GM19328 (cell line): ENCODE measurements around the gene ZFAND3.
"Not testable (repeated sequence)": the region's sequence is repeated elsewhere in the genome, so short reads cannot be mapped to it uniquely, and the experiment has no call there.

ENCODE experiments used
- ATAC-seq: cut with Tn5 transposase; IDR thresholded peaks from one replicate; pipeline ENCODE4 v1.9.1; 2021; ENCODE audit warnings: mild to moderate bottlenecking, moderate library complexity; ENCODE audit not compliant: unreplicated experiment

The ZFAND3 gene

GRCh38 chr6:38033442-38033982, 214.0 kb downstream of the ZFAND3 start:
- ATAC-seq = no peak

- no peak for ATAC-seq
These were observed 214.9 kb downstream of the ZFAND3 start for GRCh38 chr6:38034274-38034914.

GRCh38 chr6:38035478-38035877, 216.0 kb downstream of the ZFAND3 start:
- ATAC-seq = no peak

GRCh38 chr6:38039502-38039901, 220.0 kb downstream of the ZFAND3 start:
- ATAC-seq = no peak

- ATAC-seq = no peak
These were observed 220.7 kb downstream of the ZFAND3 start for GRCh38 chr6:38040254-38040653.

- ATAC-seq = no peak
These were observed 223.8 kb downstream of the ZFAND3 start for GRCh38 chr6:38043259-38043753.

GRCh38 chr6:38045701-38046305, 226.3 kb downstream of the ZFAND3 start:
- no peak for ATAC-seq

- no peak for ATAC-seq
These were observed 228.0 kb downstream of the ZFAND3 start for GRCh38 chr6:38047562-38047961.

GRCh38 chr6:38049861-38050397, 230.4 kb downstream of the ZFAND3 start:
- not testable (repeated sequence) for ATAC-seq

GRCh38 chr6:38051819-38052434, 232.4 kb downstream of the ZFAND3 start:
- ATAC-seq = no peak

- ATAC-seq = no peak
These were observed 235.1 kb downstream of the ZFAND3 start for GRCh38 chr6:38054527-38055202.

- ATAC-seq = no peak
These were observed 235.7 kb downstream of the ZFAND3 start for GRCh38 chr6:38055203-38055589.

- ATAC-seq = no peak
These were observed 236.8 kb downstream of the ZFAND3 start for GRCh38 chr6:38056361-38056760.

GRCh38 chr6:38057994-38058393, 238.5 kb downstream of the ZFAND3 start:
- no peak for ATAC-seq

- no peak for ATAC-seq
These were observed 242.5 kb downstream of the ZFAND3 start for GRCh38 chr6:38062066-38062465.

- no peak for ATAC-seq
These were observed 244.4 kb downstream of the ZFAND3 start for GRCh38 chr6:38063973-38064372.

GRCh38 chr6:38064431-38064830, 244.9 kb downstream of the ZFAND3 start:
- ATAC-seq = no peak

GRCh38 chr6:38065734-38066305, 246.3 kb downstream of the ZFAND3 start:
- ATAC-seq = no peak

- no peak for ATAC-seq
These were observed 247.9 kb downstream of the ZFAND3 start for GRCh38 chr6:38067263-38067980.
